ENCODE results near the gene EEF2K. TPM values are rescaled to one million over a fixed set of nuclear protein-coding genes. Genes with fewer than 3 reads are reported as not detected.

The EEF2K gene
- total and polyA plus RNA-seq, 5 donors from 2014 or later: 2.7 to 20.1 (median 3.6) TPM

- H3K4me1 Mint-ChIP-seq: peaks cover 5 to 13% (median 8%) of the 10 kb centered on the region in 4 donors
- no peaks in the 10 kb centered on the region for H3K27me3 ChIP-seq (ENCODE audit: control insufficient read depth, insufficient read depth, low read length)
- H3K27ac Mint-ChIP-seq: no peak overlapping the region
- H3K27me3 Mint-ChIP-seq: peaks cover 8% of the 10 kb centered on the region
- H3K9me3 Mint-ChIP-seq: peaks cover 0 to 7% (median 2%) of the 10 kb centered on the region in 7 donors
- H3K4me3 ChIP-seq (ENCODE audit: low read depth, low read length): no peak overlapping the region
- ATAC-seq (ENCODE audit: low read depth in 2 of 2) (no peak), DNase-seq (no peak)
- peak overlapping the region in 1 of 4 donors; percentile 43 for H3K4me3 Mint-ChIP-seq
- no peaks in the 10 kb centered on the region for H3K9me3 ChIP-seq (ENCODE audit: control insufficient read depth in 2 of 2, low read length in 2 of 2)
- H3K36me3 Mint-ChIP-seq: no peaks in the 10 kb centered on the region
- H3K27ac ChIP-seq (ENCODE audit: insufficient read depth, low read length, poor library complexity, severe bottlenecking): no peak overlapping the region
- no peaks in the 10 kb centered on the region for H3K36me3 ChIP-seq (ENCODE audit: control insufficient read depth, insufficient read depth, low read length)
- H3K4me1 ChIP-seq (ENCODE audit: control insufficient read depth, insufficient read depth, low read length, poor library complexity, severe bottlenecking): peaks cover 6% of the 10 kb centered on the region
Measured at GRCh38 chr16:22292320-22292719, 86.2 kb downstream of the EEF2K start.

GRCh38 chr16:22293137-22294106, 87.3 kb downstream of the EEF2K start:
- H3K4me1 Mint-ChIP-seq: peaks cover 7 to 16% (median 12%) of the 10 kb centered on the region in 4 donors
- H3K9me3 ChIP-seq (ENCODE audit: control insufficient read depth in 2 of 2, low read length in 2 of 2): no peaks in the 10 kb centered on the region
- ATAC-seq (ENCODE audit: low read depth in 2 of 2): no peak

GRCh38 chr16:22296225-22297113, 90.4 kb downstream of the EEF2K start:
- peaks cover 7% of the 10 kb centered on the region for H3K36me3 Mint-ChIP-seq
- peaks cover 23 to 43% (median 37%) of the 10 kb centered on the region in 4 donors for H3K4me1 Mint-ChIP-seq
- DNase-seq (peak in 1 of 3 donors; percentile 13), ATAC-seq (ENCODE audit: low read depth in 2 of 2) (no peak)
- H3K9me3 Mint-ChIP-seq: peaks cover 0 to 10% (median 2%) of the 10 kb centered on the region in 7 donors
- peaks cover 16% of the 10 kb centered on the region for H3K27me3 Mint-ChIP-seq
- Histone ChIP-seq H3K4me3 (ENCODE audit: low read depth, low read length) (peak overlapping the region; percentile 94), H3K36me3 (ENCODE audit: control insufficient read depth, insufficient read depth, low read length) (peaks cover 5% of the 10 kb centered on the region), H3K27ac (ENCODE audit: insufficient read depth, low read length, poor library complexity, severe bottlenecking) (peak overlapping the region; percentile 100), H3K27me3 (ENCODE audit: control insufficient read depth, insufficient read depth, low read length) (no peaks in the 10 kb centered on the region), H3K4me1 (ENCODE audit: control insufficient read depth, insufficient read depth, low read length, poor library complexity, severe bottlenecking) (peaks cover 37% of the 10 kb centered on the region), H3K9me3 (ENCODE audit: control insufficient read depth in 2 of 2, low read length in 2 of 2) (no peaks in the 10 kb centered on the region)
- peak overlapping the region; percentile 89 to 94 (median 92) for H3K4me3 Mint-ChIP-seq
- peak overlapping the region; percentile 98 to 100 (median 99) for H3K27ac Mint-ChIP-seq

More at GRCh38 chr16:22293137-22294106, 87.3 kb downstream of the EEF2K start:
- H3K27me3 ChIP-seq (ENCODE audit: control insufficient read depth, insufficient read depth, low read length): no peaks in the 10 kb centered on the region
- H3K27ac Mint-ChIP-seq: no peak overlapping the region
- no peak overlapping the region for H3K27ac ChIP-seq (ENCODE audit: insufficient read depth, low read length, poor library complexity, severe bottlenecking)
- no peak overlapping the region for H3K4me3 ChIP-seq (ENCODE audit: low read depth, low read length)
- H3K4me1 ChIP-seq (ENCODE audit: control insufficient read depth, insufficient read depth, low read length, poor library complexity, severe bottlenecking): peaks cover 12% of the 10 kb centered on the region
- H3K36me3 ChIP-seq (ENCODE audit: control insufficient read depth, insufficient read depth, low read length): no peaks in the 10 kb centered on the region
- no peaks in the 10 kb centered on the region for H3K36me3 Mint-ChIP-seq
- peaks cover 14% of the 10 kb centered on the region for H3K27me3 Mint-ChIP-seq
- DNase-seq: no peak
- H3K9me3 Mint-ChIP-seq: peaks cover 0 to 10% (median 2%) of the 10 kb centered on the region in 7 donors
- peak overlapping the region in 2 of 4 donors; percentile 27 to 38 for H3K4me3 Mint-ChIP-seq

GRCh38 chr16:22297114-22297870, 91.2 kb downstream of the EEF2K start, which contains the start of gene POLR3E:
Gene POLR3E, plus strand, starts transcription at chr16:22297409. Its CDS starts 5,560 bp downstream, at chr16:22302969.
- Mint-ChIP-seq H3K36me3 (peaks cover 10% of the 10 kb centered on the region), H3K4me1 (peaks cover 23 to 48% (median 39%) of the 10 kb centered on the region in 4 donors), H3K27ac (peak within 1 kb of the TSS; percentile 98 to 100 (median 99)), H3K27me3 (peaks cover 16% of the 10 kb centered on the region), H3K4me3 (peak within 1 kb of the TSS; percentile 89 to 94 (median 92)), H3K9me3 (peaks cover 0 to 10% (median 2%) of the 10 kb centered on the region in 7 donors)
- Histone ChIP-seq H3K9me3 (ENCODE audit: control insufficient read depth in 2 of 2, low read length in 2 of 2) (no peaks in the 10 kb centered on the region), H3K27ac (ENCODE audit: insufficient read depth, low read length, poor library complexity, severe bottlenecking) (peak within 1 kb of the TSS; percentile 100), H3K36me3 (ENCODE audit: control insufficient read depth, insufficient read depth, low read length) (peaks cover 11% of the 10 kb centered on the region), H3K4me1 (ENCODE audit: control insufficient read depth, insufficient read depth, low read length, poor library complexity, severe bottlenecking) (peaks cover 37% of the 10 kb centered on the region), H3K4me3 (ENCODE audit: low read depth, low read length) (peak within 1 kb of the TSS; percentile 97), H3K27me3 (ENCODE audit: control insufficient read depth, insufficient read depth, low read length) (no peaks in the 10 kb centered on the region)
- ATAC-seq (ENCODE audit: low read depth in 2 of 2): peak; percentile 91 to 95
- peak; percentile 98 to 100 (median 99) for DNase-seq

- Histone ChIP-seq H3K9me3 (ENCODE audit: control insufficient read depth in 2 of 2, low read length in 2 of 2) (no peaks in the 10 kb centered on the region), H3K27me3 (ENCODE audit: control insufficient read depth, insufficient read depth, low read length) (no peaks in the 10 kb centered on the region), H3K4me1 (ENCODE audit: control insufficient read depth, insufficient read depth, low read length, poor library complexity, severe bottlenecking) (peaks cover 37% of the 10 kb centered on the region), H3K27ac (ENCODE audit: insufficient read depth, low read length, poor library complexity, severe bottlenecking) (peak overlapping the region; percentile 100), H3K36me3 (ENCODE audit: control insufficient read depth, insufficient read depth, low read length) (peaks cover 19% of the 10 kb centered on the region), H3K4me3 (ENCODE audit: low read depth, low read length) (peak overlapping the region; percentile 97)
- peak overlapping the region; percentile 98 to 100 (median 99) for H3K27ac Mint-ChIP-seq
- H3K4me1 Mint-ChIP-seq: peaks cover 23 to 53% (median 39%) of the 10 kb centered on the region in 4 donors
- H3K36me3 Mint-ChIP-seq: peaks cover 15% of the 10 kb centered on the region
- peaks cover 0 to 10% (median 2%) of the 10 kb centered on the region in 7 donors for H3K9me3 Mint-ChIP-seq
- ATAC-seq (ENCODE audit: low read depth in 2 of 2) (peak; percentile 17 to 20), DNase-seq (peak; percentile 70 to 88 (median 87))
- peak overlapping the region; percentile 89 to 94 (median 92) for H3K4me3 Mint-ChIP-seq
- peaks cover 16% of the 10 kb centered on the region for H3K27me3 Mint-ChIP-seq
Measured at GRCh38 chr16:22297871-22298733, 92.0 kb downstream of the EEF2K start.

DNA sequence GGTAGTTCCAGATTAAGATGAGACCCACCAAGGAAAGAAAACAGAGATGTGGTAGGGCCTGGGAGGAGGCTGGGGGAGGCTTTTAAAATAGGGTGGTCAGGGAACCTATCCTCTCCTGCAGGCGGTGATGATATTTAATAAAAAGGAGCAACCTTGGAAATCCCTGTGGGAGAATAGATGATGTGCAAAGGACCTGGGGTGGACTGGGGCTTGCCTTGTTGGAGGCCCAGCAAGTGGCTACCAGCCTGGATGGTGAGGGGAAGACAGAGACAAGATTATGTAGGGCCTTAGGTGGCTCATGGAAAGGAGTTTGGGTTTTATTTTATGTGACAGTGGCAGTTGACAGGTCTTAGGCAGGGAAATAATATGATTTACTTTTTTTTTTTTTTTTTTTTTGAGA, 93.0 kb downstream of the EEF2K start:
- peak overlapping the region; percentile 89 to 94 (median 92) for H3K4me3 Mint-ChIP-seq
- peaks cover 23% of the 10 kb centered on the region for H3K36me3 ChIP-seq (ENCODE audit: control insufficient read depth, insufficient read depth, low read length)
- ATAC-seq (ENCODE audit: low read depth in 2 of 2) (no peak), DNase-seq (no peak)
- peak overlapping the region; percentile 96 to 100 (median 98) for H3K27ac Mint-ChIP-seq
- H3K27me3 ChIP-seq (ENCODE audit: control insufficient read depth, insufficient read depth, low read length): no peaks in the 10 kb centered on the region
- peak overlapping the region; percentile 100 for H3K27ac ChIP-seq (ENCODE audit: insufficient read depth, low read length, poor library complexity, severe bottlenecking)
- peaks cover 0 to 10% (median 2%) of the 10 kb centered on the region in 7 donors for H3K9me3 Mint-ChIP-seq
- peaks cover 16% of the 10 kb centered on the region for H3K27me3 Mint-ChIP-seq
- H3K4me1 ChIP-seq (ENCODE audit: control insufficient read depth, insufficient read depth, low read length, poor library complexity, severe bottlenecking): peaks cover 37% of the 10 kb centered on the region
- H3K36me3 Mint-ChIP-seq: peaks cover 19% of the 10 kb centered on the region
- H3K4me3 ChIP-seq (ENCODE audit: low read depth, low read length): peak overlapping the region; percentile 97
- peaks cover 23 to 56% (median 41%) of the 10 kb centered on the region in 4 donors for H3K4me1 Mint-ChIP-seq
- no peaks in the 10 kb centered on the region for H3K9me3 ChIP-seq (ENCODE audit: control insufficient read depth in 2 of 2, low read length in 2 of 2)

Measured in CD4-positive, CD25-positive, alpha-beta regulatory T cell (primary cell).